HL-60 (cell line): ENCODE measurements around the gene PTPN7.
"Not testable (repeated sequence)": the region's sequence is repeated elsewhere in the genome, so short reads cannot be mapped to it uniquely, and the experiment has no call there.

Source experiments
- DNase-seq, 2 experiments: peaks; one replicate each; pipeline ENCODE4 v3.0.0-alpha.2; 2010 to 2020; ENCODE audit warnings: low read depth in 1 of 2, low spot score in 1 of 2
- H3K27ac ChIP-seq: fragments of 250-450 bp; sonication (Bioruptor Pico); replicated peaks from 2 replicates; pipeline ENCODE4 v1.5.1; 2020; ENCODE audit warnings: mild to moderate bottlenecking, moderate library complexity
- H3K27me3 ChIP-seq: fragments of 250-450 bp; sonication (Bioruptor Pico); 2 replicates; pipeline ENCODE4 v1.5.1; 2021; ENCODE audit warnings: mild to moderate bottlenecking, moderate library complexity; ENCODE audit not compliant: insufficient read depth, poor library complexity, severe bottlenecking
- H3K4me3 ChIP-seq: replicated peaks from 2 replicates; pipeline ENCODE4 v1.5.1; 2011; ENCODE audit warnings: mild to moderate bottlenecking, control low read depth, low read length; ENCODE audit not compliant: insufficient read depth
- CTCF ChIP-seq: IDR thresholded peaks from one replicate; pipeline ENCODE4 v1.5.1; 2011; ENCODE audit warnings: low read length, control low read depth, inconsistent platforms; ENCODE audit not compliant: insufficient read depth
- GABPA ChIP-seq: IDR thresholded peaks from 2 replicates; pipeline ENCODE4 v1.6.1; 2012; ENCODE audit warnings: low read depth
- POLR2AphosphoS5 ChIP-seq: IDR thresholded peaks from 2 replicates; pipeline ENCODE4 v1.6.1; 2012; ENCODE audit warnings: low read depth
- REST ChIP-seq: IDR thresholded peaks from 2 replicates; pipeline ENCODE4 v1.6.1; 2012; ENCODE audit warnings: low read depth; ENCODE audit not compliant: insufficient replicate concordance
- SPI1 ChIP-seq: IDR thresholded peaks from 2 replicates; pipeline ENCODE4 v1.6.1; 2012; ENCODE audit warnings: low read depth, mild to moderate bottlenecking, borderline replicate concordance

The PTPN7 gene

GRCh38 chr1:202146279-202146678 is 14.1 kb downstream of the PTPN7 start:
- Histone ChIP-seq H3K4me3 (no peak overlapping the region), H3K27me3 (no peaks in the 10 kb centered on the region), H3K27ac (no peak overlapping the region)
- no peak for DNase-seq
- TF ChIP-seq GABPA, result no peak
- TF ChIP-seq REST, result no peak
- 0 out of 2 replicates have a peak, but pooled peaks have one; percentile 17 for TF ChIP-seq POLR2AphosphoS5
- TF ChIP-seq CTCF, result no peak
- no peak for TF ChIP-seq SPI1

GRCh38 chr1:202145744-202146140 is 14.7 kb downstream of the PTPN7 start:
- H3K27me3 ChIP-seq, H3K27ac ChIP-seq, H3K4me3 ChIP-seq, DNase-seq: not testable (repeated sequence)
- peak; percentile 82 for TF ChIP-seq POLR2AphosphoS5

GRCh38 chr1:202145068-202145743 is 15.2 kb downstream of the PTPN7 start:
- peak in 1 of 2 experiments; percentile 49 for DNase-seq
- no peaks in the 10 kb centered on the region for H3K27me3 ChIP-seq
- H3K4me3 ChIP-seq, result peak overlapping the region; percentile 87
- H3K27ac ChIP-seq, result peak overlapping the region; percentile 44
- TF ChIP-seq CTCF, result no peak
- TF ChIP-seq REST, result no peak
- TF ChIP-seq SPI1, result no peak
- no peak; the same call in 1 of the 2 replicates for TF ChIP-seq POLR2AphosphoS5
- TF ChIP-seq GABPA, result no peak

- no peak for TF ChIP-seq CTCF
- TF ChIP-seq REST, result no peak
- no peak for TF ChIP-seq POLR2AphosphoS5
- TF ChIP-seq GABPA, result no peak
- no peak for TF ChIP-seq SPI1
- Histone ChIP-seq H3K27me3 (no peaks in the 10 kb centered on the region), H3K27ac (peak within 1 kb of the TSS; percentile 95), H3K4me3 (peak within 1 kb of the TSS; percentile 87)
- peak in 1 of 2 experiments; percentile 50 for DNase-seq
Measured at GRCh38 chr1:202144402-202145067, 15.9 kb downstream of the PTPN7 start, which contains the start of gene ARL8A. TSS of gene ARL8A (minus strand) at chr1:202144737. CDS start at chr1:202144572, 165 bp downstream.
